HG02885 (cell line): ENCODE data around the gene PLK5.
"Not testable (repeated sequence)": the region's sequence is repeated elsewhere in the genome, so short reads cannot be mapped to it uniquely, and the experiment has no call there.

Experiments
- ATAC-seq: cut with Tn5 transposase; IDR thresholded peaks from one replicate; pipeline ENCODE4 v1.9.1; 2021; ENCODE audit warnings: mild to moderate bottlenecking; ENCODE audit not compliant: unreplicated experiment, poor library complexity

The PLK5 gene

DNA sequence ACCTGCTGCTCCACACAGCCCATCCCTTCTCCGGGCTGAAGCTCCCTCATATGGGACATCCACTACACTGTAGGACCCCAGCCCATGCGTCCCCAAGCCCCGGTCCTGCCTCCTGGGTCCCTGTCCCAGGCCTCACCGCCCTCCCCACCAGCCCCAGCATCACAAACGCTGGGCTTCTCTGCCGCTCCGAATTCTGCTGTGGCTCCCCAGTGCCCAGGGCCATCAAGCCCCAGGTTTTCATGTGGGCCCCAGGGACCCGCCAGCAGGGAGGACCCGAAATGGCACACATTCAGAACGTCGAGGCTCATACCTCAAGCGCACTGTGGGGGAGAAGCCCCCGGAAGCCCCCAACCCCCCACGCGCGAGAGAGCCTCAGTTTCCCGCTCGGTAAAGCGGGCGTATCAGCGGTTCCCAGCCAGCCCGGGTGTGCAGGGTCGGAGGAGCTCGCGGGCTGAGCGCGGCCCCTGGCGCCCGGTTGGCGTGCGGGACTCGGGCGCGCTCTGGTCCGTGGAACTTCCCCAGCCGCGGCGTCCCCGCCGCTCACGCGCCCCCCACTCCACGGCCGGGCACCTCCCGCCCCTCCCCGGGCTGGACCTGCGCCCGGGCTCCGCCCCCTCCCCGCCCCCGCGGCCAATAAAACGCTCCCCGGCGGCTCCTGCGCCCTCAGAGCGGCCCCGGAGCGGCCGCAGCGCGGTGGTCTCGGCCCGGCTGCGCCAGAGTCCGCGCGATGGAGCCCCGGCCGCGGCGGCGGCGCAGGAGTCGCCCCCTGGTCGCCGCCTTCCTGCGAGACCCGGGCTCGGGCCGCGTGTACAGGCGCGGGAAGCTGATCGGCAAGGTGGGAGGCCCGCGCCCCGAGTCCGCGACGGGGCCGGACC lies at the start of gene PLK5:
PLK5 (plus strand) TSS at position 666 of the 875 bp plus-strand sequence. CDS start 2,920 bp downstream, outside the sequence.
- ATAC-seq = no peak

GRCh38 chr19:1474765-1475351 lies 49.0 kb upstream of the PLK5 start:
- ATAC-seq = no peak

DNA sequence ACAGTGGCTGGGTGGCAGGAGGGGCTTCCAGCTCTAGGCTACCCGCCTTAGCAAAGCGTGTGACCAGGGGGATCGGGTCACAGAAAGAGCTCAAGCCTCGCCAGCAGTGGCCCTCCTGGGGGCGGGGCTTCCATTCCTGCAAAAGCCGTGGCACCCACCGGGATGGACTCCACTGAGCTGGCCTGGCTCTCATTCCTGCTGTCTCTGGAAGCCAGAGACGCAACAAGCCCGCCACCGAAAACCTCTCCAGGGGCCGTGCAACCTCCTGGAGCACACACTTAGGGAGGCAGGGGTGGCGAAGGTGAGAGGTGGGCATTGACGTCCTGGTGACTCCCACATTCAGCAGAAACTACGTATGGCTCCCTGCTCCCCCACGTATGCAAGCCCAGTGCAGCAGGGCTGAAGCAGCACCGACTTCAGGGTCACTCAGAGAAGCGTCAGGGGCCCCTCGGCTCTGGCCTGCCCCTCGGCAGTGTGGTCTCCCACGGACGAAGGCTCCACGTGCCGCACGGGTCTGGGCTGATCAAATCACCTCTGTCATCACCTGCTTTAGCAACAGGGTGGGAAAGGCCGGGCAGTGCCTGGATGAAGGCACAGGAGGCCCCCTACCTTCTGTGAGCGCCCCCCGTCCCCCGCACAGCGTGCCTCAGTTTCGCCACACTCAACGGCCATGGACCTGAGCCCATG lies 48.0 kb upstream of the PLK5 start:
- ATAC-seq = no peak

DNA sequence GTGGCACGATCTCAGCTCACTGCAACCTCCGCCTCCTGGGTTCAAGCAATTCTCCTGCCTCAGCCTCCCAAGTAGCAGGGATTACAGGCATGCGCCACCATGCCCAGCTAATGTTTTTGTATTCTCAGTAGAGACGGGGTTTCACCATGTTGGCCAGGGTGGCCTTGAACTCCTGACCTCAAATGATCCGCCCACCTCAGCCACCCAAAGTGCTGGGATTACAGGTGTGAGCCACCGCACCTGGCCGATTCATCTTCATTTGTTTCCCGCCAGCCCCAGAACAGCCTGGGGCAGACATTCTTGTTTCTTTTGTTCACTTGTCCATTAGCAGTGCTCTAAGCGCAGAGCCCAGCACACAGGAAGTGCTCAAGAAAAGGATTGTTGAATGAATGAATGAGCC lies 46.8 kb upstream of the PLK5 start:
- ATAC-seq = not testable (repeated sequence)

DNA sequence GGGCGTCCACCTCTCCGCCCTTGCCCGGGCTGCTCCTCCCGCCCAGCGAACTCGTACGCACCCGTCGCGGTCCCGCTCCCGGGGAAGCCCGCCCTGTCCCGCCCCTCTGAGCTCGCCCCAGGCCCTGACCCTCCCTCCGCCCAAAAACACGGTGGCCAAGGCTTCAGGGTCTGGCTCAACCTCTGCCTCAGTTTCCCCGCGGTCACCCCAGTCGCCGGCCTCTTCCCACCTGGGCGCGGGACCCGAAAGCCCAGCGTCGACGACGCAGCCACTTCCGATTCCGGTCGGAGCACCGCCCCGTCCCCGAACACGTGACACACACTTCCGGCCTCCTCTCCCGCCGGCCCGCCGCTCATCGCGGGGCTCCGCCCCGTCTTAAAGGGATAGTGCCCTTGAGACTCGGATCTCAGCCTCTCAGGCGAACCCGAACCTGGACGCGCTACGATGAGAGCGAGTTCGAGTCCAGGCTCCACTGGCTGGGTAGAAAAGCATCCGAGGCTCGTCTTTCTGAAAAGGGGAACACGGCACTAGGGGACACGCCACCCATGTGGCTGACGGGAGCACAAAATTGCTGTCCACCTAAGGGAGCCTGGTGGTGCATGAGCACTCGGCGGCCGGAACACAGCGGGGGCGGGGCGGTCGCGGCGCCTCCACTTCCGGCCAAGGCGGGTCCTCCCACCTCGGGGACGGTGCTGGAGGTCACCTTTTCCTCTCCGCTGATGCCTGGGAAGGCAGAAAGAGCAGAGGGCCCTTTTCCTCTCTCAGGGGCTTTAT lies 44.8 kb upstream of the PLK5 start, which contains the start of gene C19orf25:
C19orf25 (minus strand) TSS at position 282 of the 774 bp plus-strand sequence. CDS start 312 bp downstream, outside the sequence.
- ATAC-seq = peak; percentile 86

- ATAC-seq = no peak
Measured at GRCh38 chr19:1481224-1481892, 42.5 kb upstream of the PLK5 start.

GRCh38 chr19:1481893-1482360 lies 42.0 kb upstream of the PLK5 start:
- no peak for ATAC-seq

DNA sequence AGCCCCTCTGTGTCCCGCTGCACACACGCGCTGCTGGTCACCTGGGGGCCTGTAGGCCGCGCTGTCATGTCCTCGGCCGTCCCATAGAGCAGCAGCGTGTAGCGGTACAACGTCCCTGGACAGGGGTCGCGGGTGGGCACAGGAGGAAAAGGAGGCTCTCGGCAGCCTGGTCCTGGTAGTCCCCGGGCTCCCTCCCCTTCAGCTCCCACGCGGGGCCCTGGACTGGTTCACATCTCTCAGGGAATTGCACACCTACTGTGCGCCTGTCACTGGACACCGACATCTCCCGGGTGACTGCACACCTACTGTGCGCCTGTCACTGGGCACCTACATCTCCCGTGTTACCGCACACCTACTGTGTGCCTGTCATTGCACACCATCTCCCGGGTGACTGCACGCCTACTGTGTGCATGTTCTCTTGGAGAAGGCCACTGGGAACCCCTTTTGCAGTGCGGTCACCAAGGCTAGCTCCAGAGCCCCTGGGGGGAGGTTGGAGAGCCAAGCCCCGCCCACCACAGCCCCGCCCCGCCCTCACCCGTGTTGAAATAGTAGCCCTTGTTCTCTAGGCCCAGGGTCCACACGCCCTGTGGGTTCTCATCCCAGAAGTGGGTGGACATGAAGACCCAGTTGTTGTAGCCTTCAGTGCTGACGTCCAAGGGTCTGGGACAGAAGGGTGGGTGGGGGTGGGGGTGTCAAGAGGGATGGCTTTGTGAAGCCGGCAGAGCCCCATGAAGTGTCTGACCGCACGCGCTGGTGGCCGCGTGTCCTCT lies 41.3 kb upstream of the PLK5 start:
- no peak for ATAC-seq

- ATAC-seq = no peak
Measured at GRCh38 chr19:1483131-1483978, 40.5 kb upstream of the PLK5 start.

- no peak for ATAC-seq
Measured at GRCh38 chr19:1483979-1484428, 39.9 kb upstream of the PLK5 start.

DNA sequence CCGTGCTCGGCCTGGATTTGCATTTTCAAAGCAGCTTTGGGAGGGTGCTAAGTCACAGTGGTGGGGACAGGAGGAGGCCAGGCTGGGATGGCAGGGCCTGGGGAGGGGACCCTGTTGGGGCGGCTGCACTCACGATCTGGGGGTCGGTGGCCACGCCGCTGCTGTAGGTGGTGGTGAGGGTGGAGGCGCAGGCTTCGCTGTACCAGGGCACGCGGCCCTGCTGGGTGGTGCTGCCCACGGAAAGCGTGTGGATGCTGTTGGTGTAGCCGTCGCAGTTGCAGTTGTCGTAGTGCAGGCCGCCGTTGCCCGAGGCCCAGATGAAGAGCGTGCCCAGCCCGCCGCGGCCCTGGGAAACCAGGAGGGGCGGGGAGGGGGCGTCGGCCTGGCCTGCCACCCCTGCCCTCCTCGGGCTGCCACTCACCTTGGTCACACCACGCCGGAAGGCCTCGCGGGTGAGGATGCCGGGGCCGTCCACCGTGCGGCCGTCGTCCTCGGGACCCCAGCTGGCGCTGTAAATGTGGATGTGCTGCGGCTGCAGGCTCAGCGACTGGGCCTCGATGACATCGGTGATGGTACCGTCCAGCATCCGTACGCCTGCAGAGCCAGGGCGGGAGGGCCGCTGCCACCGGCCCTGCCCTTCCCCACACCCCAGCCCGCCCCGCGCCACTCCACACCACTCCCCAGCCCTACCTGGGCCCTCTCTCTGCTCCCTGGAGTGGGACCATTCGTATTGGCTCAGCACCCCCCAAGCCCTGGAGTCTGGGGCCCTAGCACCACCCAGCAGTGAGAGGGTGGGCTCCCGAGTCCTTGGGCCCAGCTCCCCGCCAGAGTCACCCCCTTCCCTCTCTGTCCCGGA lies 36.9 kb upstream of the PLK5 start:
- no peak for ATAC-seq

GRCh38 chr19:1487576-1488281 lies 36.1 kb upstream of the PLK5 start:
- ATAC-seq = no peak

DNA sequence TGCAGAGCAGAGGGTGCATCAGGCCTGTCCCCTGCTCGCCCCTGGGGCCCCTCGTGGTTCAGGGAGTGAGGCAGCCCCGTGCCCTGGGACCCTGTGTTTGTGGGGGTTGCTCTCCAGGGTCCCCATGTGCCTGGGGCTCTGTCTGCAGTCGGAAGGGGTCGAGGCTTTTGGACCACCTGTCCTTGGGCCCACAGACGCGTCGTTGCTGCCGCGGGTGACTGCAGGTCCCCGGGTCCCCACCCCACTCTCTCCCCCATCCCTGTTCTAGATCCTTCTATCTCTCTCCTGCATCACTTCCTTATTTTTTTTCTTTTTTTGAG lies 35.6 kb upstream of the PLK5 start:
- ATAC-seq = no peak

DNA sequence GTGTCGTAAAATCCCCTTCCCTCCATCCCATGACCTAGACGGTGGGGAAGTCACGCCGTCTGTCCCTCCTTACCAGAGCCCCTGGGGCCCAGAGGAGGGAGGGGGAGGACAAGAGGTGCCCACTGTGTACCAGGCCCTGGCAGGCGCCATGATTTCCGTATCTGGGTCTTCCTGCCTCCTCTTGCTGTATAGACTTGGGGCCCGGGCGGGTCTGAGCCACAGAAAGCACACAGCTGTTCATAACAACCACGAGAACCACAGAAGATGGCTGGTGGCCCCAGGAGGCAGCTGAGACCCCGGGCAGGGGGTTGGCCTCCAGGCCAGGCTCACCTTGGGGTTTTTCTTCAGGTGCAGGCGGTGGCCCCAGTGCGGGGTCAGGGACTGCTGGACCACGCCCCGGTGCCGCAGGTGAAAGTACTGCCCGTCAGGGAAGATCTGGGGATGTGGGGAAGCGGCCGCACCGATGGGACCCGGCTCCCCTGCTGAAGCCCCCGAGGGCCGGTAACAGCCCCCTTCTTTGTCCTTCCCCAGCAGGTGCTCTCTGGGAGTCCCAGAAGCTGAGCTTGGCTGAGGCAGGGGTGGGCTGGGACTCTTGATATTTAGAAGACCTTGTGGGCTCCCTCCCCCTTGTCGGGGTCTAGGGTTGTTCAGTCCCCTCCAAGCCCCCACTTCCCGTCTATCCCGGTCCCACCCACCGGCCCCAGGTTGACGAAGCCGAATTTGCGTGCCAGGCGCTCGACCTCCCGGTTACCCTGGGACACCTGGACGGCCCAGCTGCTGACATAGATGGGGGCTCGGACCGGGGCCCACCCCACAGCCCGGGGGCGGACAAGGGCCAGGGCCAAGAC lies 34.2 kb upstream of the PLK5 start:
- ATAC-seq = no peak

GRCh38 chr19:1490311-1491113 lies 33.4 kb upstream of the PLK5 start, which contains the start of gene PCSK4:
PCSK4 (minus strand) TSS chr19:1490350; CDS start chr19:1490346, 4 bp downstream.
- peak; percentile 82 for ATAC-seq
